RPMI8226 (cell line): ENCODE measurements around the gene ACVR1.

Experiments
- DNase-seq: peaks from one replicate; pipeline ENCODE4 v3.0.0-alpha.2; 2015

ACVR1 gene

GRCh38 chr2:157876066-157876785 lies at the start of gene ACVR1:
TSS of gene ACVR1 (minus strand) at chr2:157876330. CDS start at chr2:157799493, 76,837 bp downstream.
- peak; percentile 95 for DNase-seq

- no peak for DNase-seq
These were observed 48.9 kb upstream of the ACVR1 start for GRCh38 chr2:157925071-157925470.

GRCh38 chr2:157923598-157924217 lies 47.6 kb upstream of the ACVR1 start:
- no peak for DNase-seq

- no peak for DNase-seq
These were observed 46.7 kb upstream of the ACVR1 start for GRCh38 chr2:157922815-157923214.

- no peak for DNase-seq
These were observed 46.2 kb upstream of the ACVR1 start for GRCh38 chr2:157922336-157922735.

- DNase-seq, result no peak
These were observed 44.6 kb upstream of the ACVR1 start for GRCh38 chr2:157920736-157921135.

- no peak for DNase-seq
These were observed 43.1 kb upstream of the ACVR1 start for GRCh38 chr2:157919181-157919580.

GRCh38 chr2:157918319-157918718 lies 42.2 kb upstream of the ACVR1 start:
- DNase-seq, result no peak

- DNase-seq, result no peak
These were observed 35.6 kb upstream of the ACVR1 start for GRCh38 chr2:157911750-157912149.

- DNase-seq, result no peak
These were observed 35.1 kb upstream of the ACVR1 start for GRCh38 chr2:157911246-157911645.

GRCh38 chr2:157905092-157905491 lies 29.0 kb upstream of the ACVR1 start:
- DNase-seq, result no peak

- no peak for DNase-seq
These were observed 27.5 kb upstream of the ACVR1 start for GRCh38 chr2:157903626-157904025.

GRCh38 chr2:157903151-157903550 lies 27.0 kb upstream of the ACVR1 start:
- DNase-seq, result no peak

GRCh38 chr2:157902692-157903091 lies 26.6 kb upstream of the ACVR1 start:
- no peak for DNase-seq

GRCh38 chr2:157901325-157901724 lies 25.2 kb upstream of the ACVR1 start:
- no peak for DNase-seq

- no peak for DNase-seq
These were observed 24.6 kb upstream of the ACVR1 start for GRCh38 chr2:157900684-157901083.

GRCh38 chr2:157900203-157900602 lies 24.1 kb upstream of the ACVR1 start:
- DNase-seq, result no peak

- peak; percentile 64 for DNase-seq
These were observed 23.2 kb upstream of the ACVR1 start for GRCh38 chr2:157899125-157899839.

GRCh38 chr2:157898591-157898996 lies 22.5 kb upstream of the ACVR1 start:
- peak; percentile 46 for DNase-seq

- DNase-seq, result peak; percentile 49
These were observed 21.2 kb upstream of the ACVR1 start for GRCh38 chr2:157897106-157897971.

- no peak for DNase-seq
These were observed 19.4 kb upstream of the ACVR1 start for GRCh38 chr2:157895531-157895930.

GRCh38 chr2:157894694-157895435 lies 18.7 kb upstream of the ACVR1 start:
- DNase-seq, result no peak
